ENCODE results near the gene GLYR1.

GRCh38 chr16:4888428-4889135 lies 41.5 kb upstream of the GLYR1 start:
- TF ChIP-seq, protein P1, sequence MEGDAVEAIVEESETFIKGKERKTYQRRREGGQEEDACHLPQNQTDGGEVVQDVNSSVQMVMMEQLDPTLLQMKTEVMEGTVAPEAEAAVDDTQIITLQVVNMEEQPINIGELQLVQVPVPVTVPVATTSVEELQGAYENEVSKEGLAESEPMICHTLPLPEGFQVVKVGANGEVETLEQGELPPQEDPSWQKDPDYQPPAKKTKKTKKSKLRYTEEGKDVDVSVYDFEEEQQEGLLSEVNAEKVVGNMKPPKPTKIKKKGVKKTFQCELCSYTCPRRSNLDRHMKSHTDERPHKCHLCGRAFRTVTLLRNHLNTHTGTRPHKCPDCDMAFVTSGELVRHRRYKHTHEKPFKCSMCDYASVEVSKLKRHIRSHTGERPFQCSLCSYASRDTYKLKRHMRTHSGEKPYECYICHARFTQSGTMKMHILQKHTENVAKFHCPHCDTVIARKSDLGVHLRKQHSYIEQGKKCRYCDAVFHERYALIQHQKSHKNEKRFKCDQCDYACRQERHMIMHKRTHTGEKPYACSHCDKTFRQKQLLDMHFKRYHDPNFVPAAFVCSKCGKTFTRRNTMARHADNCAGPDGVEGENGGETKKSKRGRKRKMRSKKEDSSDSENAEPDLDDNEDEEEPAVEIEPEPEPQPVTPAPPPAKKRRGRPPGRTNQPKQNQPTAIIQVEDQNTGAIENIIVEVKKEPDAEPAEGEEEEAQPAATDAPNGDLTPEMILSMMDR (IDR thresholded peaks at IDR 0.05) = no peak
- no peak for TF ChIP-seq EZH2phosphoT487 (IDR thresholded peaks at IDR 0.05)
